GM23338 (cell line): ENCODE data around the gene GRIK4. TPM values are rescaled to one million over a fixed set of nuclear protein-coding genes. Genes with fewer than 3 reads are reported as not detected.

Source experiments
- ATAC-seq: fragments of 200-7000 bp; cut with Tn5 transposase; 3 replicates; pipeline ENCODE4 v1.9.1; 2020
- DNase-seq: peaks from one replicate; pipeline ENCODE4 v3.0.0-alpha.2; 2015; ENCODE audit warnings: low spot score
- H2AFZ ChIP-seq: fragments of 200-600 bp; sonication (generic); 2 replicates; pipeline ENCODE4 v1.8.0; 2016; ENCODE audit warnings: antibody characterized with exemption, mild to moderate bottlenecking, moderate library complexity
- H3F3A ChIP-seq: fragments of 200-600 bp; sonication (generic); replicated peaks from 2 replicates; pipeline ENCODE4 v1.8.0; 2017; ENCODE audit warnings: antibody characterized with exemption, mixed run types, low read depth
- H3K27ac ChIP-seq: fragments of 200-600 bp; sonication (generic); 2 replicates; pipeline ENCODE4 v1.6.1; 2016; ENCODE audit warnings: low read depth
- H3K27me3 ChIP-seq: fragments of 200-600 bp; sonication (generic); 2 replicates; pipeline ENCODE4 v1.8.0; 2016; ENCODE audit warnings: mild to moderate bottlenecking, mixed run types, moderate library complexity; ENCODE audit not compliant: insufficient read depth
- H3K36me3 ChIP-seq: fragments of 200-600 bp; sonication (generic); 2 replicates; pipeline ENCODE4 v1.8.0; 2016; ENCODE audit warnings: mild to moderate bottlenecking; ENCODE audit not compliant: insufficient read depth
- H3K4me1 ChIP-seq: fragments of 200-600 bp; sonication (generic); 2 replicates; pipeline ENCODE4 v1.8.0; 2016; ENCODE audit warnings: mild to moderate bottlenecking, moderate library complexity; ENCODE audit not compliant: insufficient read depth
- H3K4me2 ChIP-seq: fragments of 200-600 bp; sonication (generic); 2 replicates; pipeline ENCODE4 v1.7.1; 2017; ENCODE audit warnings: mixed run types
- H3K4me3 ChIP-seq: fragments of 200-600 bp; sonication (generic); 2 replicates; pipeline ENCODE4 v1.6.1; 2016; ENCODE audit warnings: mixed run types
- H3K79me2 ChIP-seq: fragments of 200-600 bp; sonication (generic); replicated peaks from 2 replicates; pipeline ENCODE4 v1.8.0; 2017; ENCODE audit warnings: mild to moderate bottlenecking; ENCODE audit not compliant: insufficient read depth
- H3K9me2 ChIP-seq: fragments of 200-600 bp; sonication (generic); 2 replicates; pipeline ENCODE4 v1.8.0; 2017; ENCODE audit not compliant: insufficient read depth
- H4K20me1 ChIP-seq: fragments of 200-600 bp; sonication (generic); replicated peaks from 2 replicates; pipeline ENCODE4 v1.8.0; 2017; ENCODE audit warnings: mild to moderate bottlenecking; ENCODE audit not compliant: insufficient read depth
- H3K27ac Mint-ChIP-seq: 2 replicates; pipeline ENCODE4 v1.8.0; 2020; ENCODE audit warnings: inconsistent platforms, mild to moderate bottlenecking, moderate library complexity, mixed read lengths
- H3K27me3 Mint-ChIP-seq: 3 replicates; pipeline ENCODE4 v1.8.0; 2022; ENCODE audit warnings: low read depth, mild to moderate bottlenecking, moderate library complexity, mixed read lengths, inconsistent platforms; ENCODE audit not compliant: insufficient read depth, poor library complexity
- H3K36me3 Mint-ChIP-seq: 3 replicates; pipeline ENCODE4 v1.8.0; 2021; ENCODE audit warnings: low read depth, mild to moderate bottlenecking, inconsistent platforms, moderate library complexity, mixed read lengths
- H3K4me1 Mint-ChIP-seq: 3 replicates; pipeline ENCODE4 v1.8.0; 2020; ENCODE audit warnings: mild to moderate bottlenecking, inconsistent platforms, mixed read lengths
- H3K4me3 Mint-ChIP-seq: 3 replicates; pipeline ENCODE4 v1.8.0; 2021; ENCODE audit warnings: moderate library complexity, mild to moderate bottlenecking, inconsistent platforms, mixed read lengths
- H3K9me3 Mint-ChIP-seq: 3 replicates; pipeline ENCODE4 v1.8.0; 2020; ENCODE audit warnings: moderate library complexity, mild to moderate bottlenecking, inconsistent platforms, mixed read lengths
- CREB1 ChIP-seq: fragments of 250-450 bp; sonication (Bioruptor Pico); IDR thresholded peaks from 2 replicates; pipeline ENCODE4 v1.5.0; 2020; ENCODE audit warnings: low read depth, mild to moderate bottlenecking, moderate library complexity
- EZH2phosphoT487 ChIP-seq: fragments of 200-600 bp; sonication (generic); IDR thresholded peaks from one replicate; pipeline ENCODE4 v1.8.1; 2018; ENCODE audit warnings: antibody characterized with exemption; ENCODE audit not compliant: unreplicated experiment
- NANOG ChIP-seq: IDR thresholded peaks from 2 replicates; pipeline ENCODE4 v1.6.1; 2016; ENCODE audit warnings: antibody characterized with exemption, borderline replicate concordance
- POLR2AphosphoS5 ChIP-seq: IDR thresholded peaks from 2 replicates; pipeline ENCODE4 v1.6.1; 2016; ENCODE audit warnings: antibody characterized with exemption, low read depth
- polyA plus RNA-seq: library from polyadenylated mRNA; unstranded; fragments of >200 nt; fragmentation: Nextera tagmentation; extraction: Ambion mirVana; gene quantifications from 2 replicates; pipeline ENCODE4 v1.2.1, GENCODE V29; 2016
- total RNA-seq: library from RNA; depleted of rRNA; stranded (reverse); fragments of >200 nt; shearing (Covaris generic); gene quantifications from 2 replicates; pipeline ENCODE4 v1.2.3, GENCODE V29; 2014
- TF ChIP-seq, protein P1 (sequence below): fragments of 250-450 bp; sonication (Bioruptor Pico); IDR thresholded peaks from 2 replicates; pipeline ENCODE4 v1.5.0; 2020; ENCODE audit warnings: mild to moderate bottlenecking, moderate library complexity
- TF ChIP-seq, protein P2 (sequence below): IDR thresholded peaks from one replicate; pipeline ENCODE4 v1.6.1; 2018; ENCODE audit warnings: antibody characterized with exemption; ENCODE audit not compliant: unreplicated experiment
- TF ChIP-seq, protein P3 (sequence below), 2 experiments: fragments of 200-600 bp in 1 of 2; sonication (generic) in 1 of 2; conservative IDR thresholded peaks; 2 replicates each; pipeline versions ENCODE4 v1.5.1 to v1.6.1; 2016 to 2017; ENCODE audit warnings: antibody characterized with exemption in 2 of 2, low read depth in 2 of 2, mild to moderate bottlenecking in 2 of 2, moderate library complexity in 1 of 2
- TF ChIP-seq, protein P4 (sequence below): IDR thresholded peaks from 2 replicates; pipeline ENCODE4 v1.6.1; 2016; ENCODE audit warnings: antibody characterized with exemption

The GRIK4 gene
- total and polyA plus RNA-seq, 2 experiments from 2014 or later, result 0.63 to 2.2 TPM

DNA sequence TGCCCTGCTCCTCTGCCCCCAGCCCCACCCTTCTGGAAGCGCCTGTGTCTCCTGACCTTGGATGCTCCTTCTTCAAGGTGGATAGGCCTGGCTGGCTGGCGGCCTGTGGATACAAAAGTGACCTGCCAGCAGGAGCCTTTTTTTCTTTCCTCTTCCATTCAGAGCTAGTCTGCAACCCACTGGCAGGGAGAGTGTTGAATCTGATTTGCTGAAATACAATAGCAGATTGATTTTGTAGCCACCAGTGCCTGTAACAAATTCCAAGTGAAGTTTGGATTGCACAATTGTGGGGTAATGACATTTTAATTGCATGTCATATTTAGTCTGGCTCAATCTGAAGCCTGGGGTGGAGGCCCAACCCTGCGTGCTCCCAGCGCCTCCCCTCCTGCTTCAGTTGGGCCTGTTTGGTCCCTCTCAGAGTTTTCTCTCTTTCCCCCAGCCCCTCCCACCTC, 97.2 kb downstream of the GRIK4 start (continued):
- TF ChIP-seq, protein P1, sequence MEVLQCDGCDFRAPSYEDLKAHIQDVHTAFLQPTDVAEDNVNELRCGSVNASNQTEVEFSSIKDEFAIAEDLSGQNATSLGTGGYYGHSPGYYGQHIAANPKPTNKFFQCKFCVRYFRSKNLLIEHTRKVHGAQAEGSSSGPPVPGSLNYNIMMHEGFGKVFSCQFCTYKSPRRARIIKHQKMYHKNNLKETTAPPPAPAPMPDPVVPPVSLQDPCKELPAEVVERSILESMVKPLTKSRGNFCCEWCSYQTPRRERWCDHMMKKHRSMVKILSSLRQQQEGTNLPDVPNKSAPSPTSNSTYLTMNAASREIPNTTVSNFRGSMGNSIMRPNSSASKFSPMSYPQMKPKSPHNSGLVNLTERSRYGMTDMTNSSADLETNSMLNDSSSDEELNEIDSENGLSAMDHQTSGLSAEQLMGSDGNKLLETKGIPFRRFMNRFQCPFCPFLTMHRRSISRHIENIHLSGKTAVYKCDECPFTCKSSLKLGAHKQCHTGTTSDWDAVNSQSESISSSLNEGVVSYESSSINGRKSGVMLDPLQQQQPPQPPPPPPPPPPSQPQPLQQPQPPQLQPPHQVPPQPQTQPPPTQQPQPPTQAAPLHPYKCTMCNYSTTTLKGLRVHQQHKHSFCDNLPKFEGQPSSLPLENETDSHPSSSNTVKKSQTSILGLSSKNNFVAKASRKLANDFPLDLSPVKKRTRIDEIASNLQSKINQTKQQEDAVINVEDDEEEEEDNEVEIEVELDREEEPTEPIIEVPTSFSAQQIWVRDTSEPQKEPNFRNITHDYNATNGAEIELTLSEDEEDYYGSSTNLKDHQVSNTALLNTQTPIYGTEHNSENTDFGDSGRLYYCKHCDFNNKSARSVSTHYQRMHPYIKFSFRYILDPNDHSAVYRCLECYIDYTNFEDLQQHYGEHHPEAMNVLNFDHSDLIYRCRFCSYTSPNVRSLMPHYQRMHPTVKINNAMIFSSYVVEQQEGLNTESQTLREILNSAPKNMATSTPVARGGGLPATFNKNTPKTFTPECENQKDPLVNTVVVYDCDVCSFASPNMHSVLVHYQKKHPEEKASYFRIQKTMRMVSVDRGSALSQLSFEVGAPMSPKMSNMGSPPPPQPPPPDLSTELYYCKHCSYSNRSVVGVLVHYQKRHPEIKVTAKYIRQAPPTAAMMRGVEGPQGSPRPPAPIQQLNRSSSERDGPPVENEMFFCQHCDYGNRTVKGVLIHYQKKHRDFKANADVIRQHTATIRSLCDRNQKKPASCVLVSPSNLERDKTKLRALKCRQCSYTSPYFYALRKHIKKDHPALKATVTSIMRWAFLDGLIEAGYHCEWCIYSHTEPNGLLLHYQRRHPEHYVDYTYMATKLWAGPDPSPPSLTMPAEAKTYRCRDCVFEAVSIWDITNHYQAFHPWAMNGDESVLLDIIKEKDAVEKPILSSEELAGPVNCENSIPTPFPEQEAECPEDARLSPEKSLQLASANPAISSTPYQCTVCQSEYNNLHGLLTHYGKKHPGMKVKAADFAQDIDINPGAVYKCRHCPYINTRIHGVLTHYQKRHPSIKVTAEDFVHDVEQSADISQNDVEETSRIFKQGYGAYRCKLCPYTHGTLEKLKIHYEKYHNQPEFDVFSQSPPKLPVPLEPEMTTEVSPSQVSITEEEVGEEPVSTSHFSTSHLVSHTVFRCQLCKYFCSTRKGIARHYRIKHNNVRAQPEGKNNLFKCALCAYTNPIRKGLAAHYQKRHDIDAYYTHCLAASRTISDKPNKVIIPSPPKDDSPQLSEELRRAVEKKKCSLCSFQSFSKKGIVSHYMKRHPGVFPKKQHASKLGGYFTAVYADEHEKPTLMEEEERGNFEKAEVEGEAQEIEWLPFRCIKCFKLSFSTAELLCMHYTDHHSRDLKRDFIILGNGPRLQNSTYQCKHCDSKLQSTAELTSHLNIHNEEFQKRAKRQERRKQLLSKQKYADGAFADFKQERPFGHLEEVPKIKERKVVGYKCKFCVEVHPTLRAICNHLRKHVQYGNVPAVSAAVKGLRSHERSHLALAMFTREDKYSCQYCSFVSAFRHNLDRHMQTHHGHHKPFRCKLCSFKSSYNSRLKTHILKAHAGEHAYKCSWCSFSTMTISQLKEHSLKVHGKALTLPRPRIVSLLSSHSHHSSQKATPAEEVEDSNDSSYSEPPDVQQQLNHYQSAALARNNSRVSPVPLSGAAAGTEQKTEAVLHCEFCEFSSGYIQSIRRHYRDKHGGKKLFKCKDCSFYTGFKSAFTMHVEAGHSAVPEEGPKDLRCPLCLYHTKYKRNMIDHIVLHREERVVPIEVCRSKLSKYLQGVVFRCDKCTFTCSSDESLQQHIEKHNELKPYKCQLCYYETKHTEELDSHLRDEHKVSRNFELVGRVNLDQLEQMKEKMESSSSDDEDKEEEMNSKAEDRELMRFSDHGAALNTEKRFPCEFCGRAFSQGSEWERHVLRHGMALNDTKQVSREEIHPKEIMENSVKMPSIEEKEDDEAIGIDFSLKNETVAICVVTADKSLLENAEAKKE, result no peak
- TF ChIP-seq EZH2phosphoT487, result no peak
- TF ChIP-seq, protein P2, sequence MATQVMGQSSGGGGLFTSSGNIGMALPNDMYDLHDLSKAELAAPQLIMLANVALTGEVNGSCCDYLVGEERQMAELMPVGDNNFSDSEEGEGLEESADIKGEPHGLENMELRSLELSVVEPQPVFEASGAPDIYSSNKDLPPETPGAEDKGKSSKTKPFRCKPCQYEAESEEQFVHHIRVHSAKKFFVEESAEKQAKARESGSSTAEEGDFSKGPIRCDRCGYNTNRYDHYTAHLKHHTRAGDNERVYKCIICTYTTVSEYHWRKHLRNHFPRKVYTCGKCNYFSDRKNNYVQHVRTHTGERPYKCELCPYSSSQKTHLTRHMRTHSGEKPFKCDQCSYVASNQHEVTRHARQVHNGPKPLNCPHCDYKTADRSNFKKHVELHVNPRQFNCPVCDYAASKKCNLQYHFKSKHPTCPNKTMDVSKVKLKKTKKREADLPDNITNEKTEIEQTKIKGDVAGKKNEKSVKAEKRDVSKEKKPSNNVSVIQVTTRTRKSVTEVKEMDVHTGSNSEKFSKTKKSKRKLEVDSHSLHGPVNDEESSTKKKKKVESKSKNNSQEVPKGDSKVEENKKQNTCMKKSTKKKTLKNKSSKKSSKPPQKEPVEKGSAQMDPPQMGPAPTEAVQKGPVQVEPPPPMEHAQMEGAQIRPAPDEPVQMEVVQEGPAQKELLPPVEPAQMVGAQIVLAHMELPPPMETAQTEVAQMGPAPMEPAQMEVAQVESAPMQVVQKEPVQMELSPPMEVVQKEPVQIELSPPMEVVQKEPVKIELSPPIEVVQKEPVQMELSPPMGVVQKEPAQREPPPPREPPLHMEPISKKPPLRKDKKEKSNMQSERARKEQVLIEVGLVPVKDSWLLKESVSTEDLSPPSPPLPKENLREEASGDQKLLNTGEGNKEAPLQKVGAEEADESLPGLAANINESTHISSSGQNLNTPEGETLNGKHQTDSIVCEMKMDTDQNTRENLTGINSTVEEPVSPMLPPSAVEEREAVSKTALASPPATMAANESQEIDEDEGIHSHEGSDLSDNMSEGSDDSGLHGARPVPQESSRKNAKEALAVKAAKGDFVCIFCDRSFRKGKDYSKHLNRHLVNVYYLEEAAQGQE, result no peak

DNA sequence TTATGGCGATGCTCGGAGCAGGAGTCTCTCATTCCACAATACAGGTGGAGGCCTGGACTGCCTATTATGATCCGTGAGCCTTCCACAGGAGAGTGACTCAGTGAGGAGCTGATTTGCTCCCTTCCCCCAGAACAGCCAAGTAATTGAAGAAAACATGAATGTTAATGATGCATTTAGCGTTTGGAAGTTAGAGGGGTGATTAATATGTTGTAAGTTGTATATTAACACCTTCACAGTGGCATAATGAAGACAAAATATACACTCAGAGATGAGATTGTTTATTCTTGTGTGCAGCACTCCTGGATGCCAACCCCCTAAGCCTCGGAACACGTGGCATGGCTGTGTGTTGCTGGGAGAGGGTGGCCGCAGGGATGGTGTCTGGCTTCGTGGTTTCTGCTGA, 98.6 kb downstream of the GRIK4 start:
- H3K9me3 Mint-ChIP-seq, result no peaks in the 10 kb centered on the region; the same call in 2 of the 3 replicates
- ATAC-seq (no peak), DNase-seq (no peak)
- H3K4me1 Mint-ChIP-seq, result peaks cover 60% of the 10 kb centered on the region
- H3K27ac Mint-ChIP-seq, result no peak overlapping the region
- H3K4me3 ChIP-seq, result no peak overlapping the region
- H3K27me3 ChIP-seq, result no peaks in the 10 kb centered on the region
- no peak overlapping the region for H3K4me3 Mint-ChIP-seq
- H3K36me3 Mint-ChIP-seq, result no peaks in the 10 kb centered on the region; the same call in 2 of the 3 replicates
- H2AFZ ChIP-seq, result no peak overlapping the region
- H3K79me2 ChIP-seq, result no peaks in the 10 kb centered on the region
- H3K4me2 ChIP-seq, result no peak overlapping the region
- no peak overlapping the region for H3K27ac ChIP-seq
- no peaks in the 10 kb centered on the region for H3K9me2 ChIP-seq
- H3K4me1 ChIP-seq, result peaks cover 36% of the 10 kb centered on the region
- no peaks in the 10 kb centered on the region for H3K36me3 ChIP-seq
- peaks cover 15% of the 10 kb centered on the region for H3K27me3 Mint-ChIP-seq
- no peaks in the 10 kb centered on the region; the same call in 1 of the 2 replicates for H4K20me1 ChIP-seq
- no peaks in the 10 kb centered on the region for H3F3A ChIP-seq
- TF ChIP-seq, protein P2, result no peak
- TF ChIP-seq CREB1 (CRISPR knock-in tag), result no peak
- TF ChIP-seq EZH2phosphoT487, result no peak
- TF ChIP-seq, protein P3, sequence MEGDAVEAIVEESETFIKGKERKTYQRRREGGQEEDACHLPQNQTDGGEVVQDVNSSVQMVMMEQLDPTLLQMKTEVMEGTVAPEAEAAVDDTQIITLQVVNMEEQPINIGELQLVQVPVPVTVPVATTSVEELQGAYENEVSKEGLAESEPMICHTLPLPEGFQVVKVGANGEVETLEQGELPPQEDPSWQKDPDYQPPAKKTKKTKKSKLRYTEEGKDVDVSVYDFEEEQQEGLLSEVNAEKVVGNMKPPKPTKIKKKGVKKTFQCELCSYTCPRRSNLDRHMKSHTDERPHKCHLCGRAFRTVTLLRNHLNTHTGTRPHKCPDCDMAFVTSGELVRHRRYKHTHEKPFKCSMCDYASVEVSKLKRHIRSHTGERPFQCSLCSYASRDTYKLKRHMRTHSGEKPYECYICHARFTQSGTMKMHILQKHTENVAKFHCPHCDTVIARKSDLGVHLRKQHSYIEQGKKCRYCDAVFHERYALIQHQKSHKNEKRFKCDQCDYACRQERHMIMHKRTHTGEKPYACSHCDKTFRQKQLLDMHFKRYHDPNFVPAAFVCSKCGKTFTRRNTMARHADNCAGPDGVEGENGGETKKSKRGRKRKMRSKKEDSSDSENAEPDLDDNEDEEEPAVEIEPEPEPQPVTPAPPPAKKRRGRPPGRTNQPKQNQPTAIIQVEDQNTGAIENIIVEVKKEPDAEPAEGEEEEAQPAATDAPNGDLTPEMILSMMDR (conservative IDR thresholded peaks at IDR 0.05; ENCODE audit: low read depth in 2 of 2), result no peak
- TF ChIP-seq, protein P4, sequence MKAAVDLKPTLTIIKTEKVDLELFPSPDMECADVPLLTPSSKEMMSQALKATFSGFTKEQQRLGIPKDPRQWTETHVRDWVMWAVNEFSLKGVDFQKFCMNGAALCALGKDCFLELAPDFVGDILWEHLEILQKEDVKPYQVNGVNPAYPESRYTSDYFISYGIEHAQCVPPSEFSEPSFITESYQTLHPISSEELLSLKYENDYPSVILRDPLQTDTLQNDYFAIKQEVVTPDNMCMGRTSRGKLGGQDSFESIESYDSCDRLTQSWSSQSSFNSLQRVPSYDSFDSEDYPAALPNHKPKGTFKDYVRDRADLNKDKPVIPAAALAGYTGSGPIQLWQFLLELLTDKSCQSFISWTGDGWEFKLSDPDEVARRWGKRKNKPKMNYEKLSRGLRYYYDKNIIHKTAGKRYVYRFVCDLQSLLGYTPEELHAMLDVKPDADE, result no peak
- no peak for TF ChIP-seq POLR2AphosphoS5
- no peak for TF ChIP-seq NANOG
